WI38 (cell line): ENCODE results near the gene AHRR.

Experiments
- H3K4me3 ChIP-seq: 2 replicates; pipeline ENCODE4 v1.5.1; 2011; ENCODE audit warnings: low read depth, mild to moderate bottlenecking, control low read depth, low read length
- CTCF ChIP-seq: IDR thresholded peaks from 2 replicates; pipeline ENCODE4 v1.5.1; 2012; ENCODE audit warnings: low read depth, mild to moderate bottlenecking, control low read depth, low read length

Gene AHRR

GRCh38 chr5:440401-441201, 119.1 kb downstream of the AHRR start:
- TF ChIP-seq CTCF = no peak
- no peak overlapping the region for H3K4me3 ChIP-seq

DNA sequence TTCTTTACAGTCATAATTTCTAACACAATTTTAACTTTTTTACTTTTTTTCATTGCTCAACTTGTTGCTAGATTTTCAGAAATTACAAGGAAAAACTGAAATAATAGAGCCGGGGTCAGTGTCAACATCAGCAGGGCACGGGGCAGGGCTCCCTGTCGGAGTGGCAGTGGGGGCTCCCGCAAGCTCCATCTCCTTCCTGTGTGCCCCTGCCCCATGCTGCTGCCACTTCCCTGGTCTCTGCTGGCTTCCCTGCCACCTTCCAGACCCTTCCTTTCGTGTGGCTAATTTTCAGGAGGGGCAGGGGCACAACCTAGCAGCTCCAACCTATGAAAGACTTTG, 120.5 kb downstream of the AHRR start:
- no peak for TF ChIP-seq CTCF
- H3K4me3 ChIP-seq = peak overlapping the region; percentile 79

GRCh38 chr5:442335-443238, 121.1 kb downstream of the AHRR start, which contains the start of gene EXOC3:
TSS of gene EXOC3 (plus strand) at chr5:443176. CDS start at chr5:446206, 3,030 bp downstream.
- H3K4me3 ChIP-seq = peak within 1 kb of the TSS; percentile 79

DNA sequence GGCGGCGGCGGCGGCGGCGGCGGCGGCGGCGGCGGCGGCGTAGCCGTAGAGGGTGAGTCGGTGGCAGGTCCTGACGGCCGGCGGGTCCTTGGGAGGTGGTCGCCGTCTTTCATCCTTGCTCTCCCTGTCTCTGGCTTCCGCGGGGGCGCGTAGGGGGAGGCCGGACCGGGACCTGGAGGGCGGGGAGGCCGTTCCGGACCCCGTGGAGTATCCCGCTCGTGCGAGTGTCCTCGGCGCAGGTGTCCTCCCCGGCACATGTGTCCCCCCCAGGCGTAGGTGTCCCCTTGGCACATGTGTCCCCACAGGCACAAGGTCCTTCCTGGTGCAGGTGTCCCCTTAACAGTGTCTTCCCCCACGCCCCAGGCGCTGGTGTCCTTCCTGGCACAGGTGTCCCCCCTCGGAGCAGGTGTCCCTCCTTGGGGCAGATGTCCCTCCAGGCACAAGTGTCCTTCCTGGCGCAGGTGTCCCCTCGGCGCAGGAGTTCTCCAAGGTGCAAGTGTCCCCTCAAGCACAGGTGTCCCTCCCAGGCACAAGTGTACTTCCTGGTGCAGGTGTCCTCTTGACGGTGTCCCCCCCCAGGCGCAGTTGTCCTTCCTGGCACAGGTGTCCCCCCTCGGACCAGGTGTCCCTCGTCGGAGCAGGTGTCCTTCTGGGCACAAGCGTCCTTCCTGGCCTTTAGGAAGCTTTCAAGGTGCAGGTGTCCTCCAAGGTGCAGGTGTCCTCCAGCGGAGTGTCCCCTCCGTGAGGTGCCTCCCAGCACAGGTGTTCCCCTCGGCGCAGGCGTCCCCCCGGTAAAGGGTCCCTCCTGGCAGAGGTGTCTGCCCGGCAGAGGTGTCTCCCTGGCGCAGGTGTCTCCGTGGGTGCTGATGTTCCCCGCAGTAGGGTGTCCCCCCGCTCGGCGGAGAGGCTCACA, 122.0 kb downstream of the AHRR start:
- H3K4me3 ChIP-seq = peak overlapping the region; percentile 79
- TF ChIP-seq CTCF = no peak

More at GRCh38 chr5:442335-443238, 121.1 kb downstream of the AHRR start, which contains the start of gene EXOC3:
- TF ChIP-seq CTCF = no peak

DNA sequence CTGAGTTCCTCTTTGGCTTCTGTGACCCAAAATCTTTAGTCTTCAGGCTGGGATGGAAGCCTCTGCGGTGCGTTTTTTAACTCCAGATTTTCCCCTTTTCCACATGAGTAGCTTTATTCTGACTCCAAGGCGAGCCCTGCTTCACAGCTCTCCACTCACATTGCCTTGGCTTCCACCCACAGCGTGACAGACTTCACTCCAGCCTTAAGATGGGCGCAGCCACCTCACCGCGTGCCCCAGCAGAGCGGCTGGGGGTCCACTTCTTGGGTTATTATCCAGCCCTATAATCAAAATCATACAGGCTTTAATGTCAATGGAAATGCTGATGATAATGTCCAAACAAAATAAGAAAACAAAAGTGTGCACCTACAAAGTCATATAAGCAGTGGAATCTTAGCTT, 122.7 kb downstream of the AHRR start:
- H3K4me3 ChIP-seq = peak overlapping the region; percentile 79
- TF ChIP-seq CTCF = no peak

DNA sequence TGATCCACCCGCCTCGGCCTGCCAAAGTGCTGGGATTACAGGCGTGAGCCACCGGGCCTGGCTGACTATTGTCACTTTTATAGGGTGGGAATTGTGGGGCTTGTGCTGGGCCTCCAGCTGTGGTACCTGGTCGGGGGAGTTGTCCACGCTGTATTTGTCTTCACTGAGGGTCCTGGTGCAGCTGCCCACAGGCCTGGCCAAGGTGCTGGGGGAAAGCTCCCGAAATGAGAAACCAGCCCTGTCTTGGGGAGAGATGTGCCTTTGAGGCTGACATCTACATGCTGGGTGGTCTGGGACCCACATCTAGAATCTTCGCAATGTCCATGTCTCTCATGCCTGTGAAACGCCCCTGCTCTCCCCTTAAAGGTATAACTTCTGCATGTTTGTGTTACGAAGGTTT, 124.1 kb downstream of the AHRR start:
- H3K4me3 ChIP-seq = no peak overlapping the region
- no peak for TF ChIP-seq CTCF
